Measurements from ENCODE around the gene IMPG1.

Gene IMPG1

DNA sequence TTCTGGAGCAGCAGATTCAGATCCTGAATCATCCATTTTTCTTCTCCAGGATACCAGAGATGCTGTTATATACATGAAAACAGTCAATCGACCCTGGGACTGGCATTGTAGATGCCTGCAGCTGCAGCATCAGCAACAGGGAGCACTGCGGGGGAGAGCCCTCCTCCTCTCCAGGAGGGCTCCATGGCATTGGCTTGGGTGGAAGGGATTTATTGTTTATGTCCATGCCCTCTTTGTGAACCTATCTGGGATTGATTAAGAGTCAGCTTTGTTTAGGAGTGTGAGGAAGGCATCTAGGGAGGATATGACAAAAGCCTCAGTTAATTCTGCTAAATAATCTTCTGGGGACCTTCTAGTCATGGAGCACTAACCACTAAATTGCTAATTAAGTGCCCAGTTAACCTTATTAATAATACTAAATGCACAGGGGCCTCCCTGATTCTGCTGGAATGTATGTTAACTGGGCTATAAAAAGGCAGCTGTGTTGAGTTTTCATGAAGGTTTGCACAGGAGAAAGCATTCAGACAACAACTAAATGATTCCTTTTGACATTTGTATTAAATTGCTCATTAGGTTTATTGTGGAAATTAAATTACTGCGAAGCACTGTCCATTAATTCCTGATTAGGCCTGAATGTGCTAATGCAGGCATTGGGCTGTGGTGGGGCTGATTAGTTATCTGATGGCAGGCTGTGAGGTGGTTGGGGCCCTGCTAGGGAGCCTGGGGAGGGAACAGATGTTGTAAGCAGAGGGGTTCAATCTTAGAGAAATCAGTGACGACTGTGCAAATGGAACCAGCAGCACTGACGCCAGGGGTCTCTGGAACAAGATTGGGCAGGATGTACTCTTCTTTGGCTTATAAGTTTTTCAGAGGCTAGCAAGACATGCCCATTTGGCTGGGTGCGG lies 57.6 kb downstream of the IMPG1 start:
- no peak overlapping the region for H3K4me3 ChIP-seq (ENCODE audit: insufficient read length, low read depth)
- no peak for TF ChIP-seq ZNF274 (IDR thresholded peaks at IDR 0.05; ENCODE audit: low read depth, low read length)
- no peak for TF ChIP-seq SUZ12 (IDR thresholded peaks at IDR 0.05; ENCODE audit: extremely low read depth, insufficient read depth, insufficient read length)
- no peak for TF ChIP-seq YY1 (IDR thresholded peaks at IDR 0.05; ENCODE audit: insufficient read depth, insufficient read length)
- no peaks in the 10 kb centered on the region for H3K9me3 ChIP-seq (ENCODE audit: insufficient read depth, low read length)
- H3K4me1 ChIP-seq (ENCODE audit: insufficient read depth, insufficient read length), result no peaks in the 10 kb centered on the region
- DNase-seq (ENCODE audit: low read depth, low spot score), result no peak
- H3K9ac ChIP-seq (ENCODE audit: insufficient read length, low read depth), result no peak overlapping the region
- H3K36me3 ChIP-seq (ENCODE audit: insufficient read depth, insufficient read length, low read length), result no peaks in the 10 kb centered on the region
- no peaks in the 10 kb centered on the region for H3K27me3 ChIP-seq (ENCODE audit: insufficient read depth, insufficient read length)

DNA sequence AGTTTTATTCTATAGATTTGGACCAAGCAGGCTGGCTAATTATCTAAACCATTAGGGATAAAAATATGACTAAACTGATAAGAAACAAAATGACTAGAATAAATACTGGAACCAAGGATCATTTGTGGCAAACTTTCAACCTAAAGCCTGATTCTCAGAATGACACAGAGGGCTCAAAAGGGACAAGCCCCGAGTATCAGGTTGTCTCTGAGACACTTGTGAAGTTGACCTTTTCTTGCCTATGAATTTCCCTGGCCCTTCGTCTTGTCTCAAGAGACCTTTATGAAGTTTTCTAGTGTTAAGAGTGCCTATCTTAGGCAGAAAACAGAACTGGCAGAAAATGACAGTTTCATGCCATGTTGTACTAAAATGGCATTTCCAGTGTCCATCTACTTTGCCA lies 68.3 kb downstream of the IMPG1 start:
- Histone ChIP-seq H3K9ac (ENCODE audit: insufficient read length, low read depth) (no peak overlapping the region), H3K36me3 (ENCODE audit: insufficient read depth, insufficient read length, low read length) (no peaks in the 10 kb centered on the region), H3K9me3 (ENCODE audit: insufficient read depth, low read length) (no peaks in the 10 kb centered on the region)

DNA sequence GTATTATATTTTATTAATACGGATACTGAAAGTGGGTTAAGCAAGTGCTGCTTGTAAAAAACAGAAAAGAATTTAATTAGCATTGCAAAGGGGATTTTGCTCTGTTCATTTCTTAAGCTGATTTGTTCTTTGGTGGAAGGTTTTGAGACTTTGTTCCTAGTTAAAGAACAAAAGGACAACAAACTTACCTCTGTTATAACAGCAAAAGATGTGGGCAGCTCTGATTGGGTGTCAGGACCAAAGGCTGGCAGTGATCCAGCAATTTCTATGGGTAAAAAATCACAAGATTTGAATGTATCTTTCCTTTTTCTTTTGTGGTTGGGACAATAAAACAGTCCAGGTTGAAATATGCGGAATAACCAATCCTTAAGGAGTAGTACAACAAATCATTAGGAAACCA lies 68.8 kb downstream of the IMPG1 start:
- no peak overlapping the region for H3K4me3 ChIP-seq (ENCODE audit: insufficient read length, low read depth)
- TF ChIP-seq YY1 (IDR thresholded peaks at IDR 0.05; ENCODE audit: insufficient read depth, insufficient read length), result no peak
- no peak for TF ChIP-seq ZNF274 (IDR thresholded peaks at IDR 0.05; ENCODE audit: low read depth, low read length)
- no peak for TF ChIP-seq SUZ12 (IDR thresholded peaks at IDR 0.05; ENCODE audit: extremely low read depth, insufficient read depth, insufficient read length)
- no peak for DNase-seq (ENCODE audit: low read depth, low spot score)
- H3K4me1 ChIP-seq (ENCODE audit: insufficient read depth, insufficient read length), result no peaks in the 10 kb centered on the region
- H3K9ac ChIP-seq (ENCODE audit: insufficient read length, low read depth), result no peak overlapping the region
- no peaks in the 10 kb centered on the region for H3K36me3 ChIP-seq (ENCODE audit: insufficient read depth, insufficient read length, low read length)
- no peaks in the 10 kb centered on the region for H3K27me3 ChIP-seq (ENCODE audit: insufficient read depth, insufficient read length)
- no peaks in the 10 kb centered on the region for H3K9me3 ChIP-seq (ENCODE audit: insufficient read depth, low read length)

More for the DNA sequence above, 68.3 kb downstream of the IMPG1 start:
- no peaks in the 10 kb centered on the region for H3K27me3 ChIP-seq (ENCODE audit: insufficient read depth, insufficient read length)
- no peaks in the 10 kb centered on the region for H3K4me1 ChIP-seq (ENCODE audit: insufficient read depth, insufficient read length)
- no peak for TF ChIP-seq YY1 (IDR thresholded peaks at IDR 0.05; ENCODE audit: insufficient read depth, insufficient read length)
- no peak for TF ChIP-seq ZNF274 (IDR thresholded peaks at IDR 0.05; ENCODE audit: low read depth, low read length)
- no peak for TF ChIP-seq SUZ12 (IDR thresholded peaks at IDR 0.05; ENCODE audit: extremely low read depth, insufficient read depth, insufficient read length)
- H3K4me3 ChIP-seq (ENCODE audit: insufficient read length, low read depth), result no peak overlapping the region
- DNase-seq (ENCODE audit: low read depth, low spot score), result no peak

DNA sequence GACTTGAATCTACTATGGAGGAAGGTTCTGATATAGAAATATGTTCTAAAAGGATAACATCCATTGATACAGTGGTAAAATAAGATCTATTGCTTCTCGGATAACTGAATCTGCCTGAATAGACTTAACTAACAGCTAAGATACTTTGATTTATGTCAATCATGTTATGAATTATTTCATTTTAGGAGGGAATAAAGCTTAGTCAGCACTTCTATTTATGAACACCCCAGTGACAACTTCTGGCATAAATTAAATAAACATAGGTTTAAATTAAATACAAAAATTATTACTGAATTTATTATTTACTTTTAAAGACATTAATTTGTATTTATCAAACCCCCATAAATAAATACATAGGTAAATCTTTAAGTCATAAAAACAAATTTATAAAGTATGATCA lies 69.3 kb downstream of the IMPG1 start:
- Histone ChIP-seq H3K9ac (ENCODE audit: insufficient read length, low read depth) (no peak overlapping the region), H3K9me3 (ENCODE audit: insufficient read depth, low read length) (no peaks in the 10 kb centered on the region), H3K4me3 (ENCODE audit: insufficient read length, low read depth) (no peak overlapping the region), H3K36me3 (ENCODE audit: insufficient read depth, insufficient read length, low read length) (no peaks in the 10 kb centered on the region), H3K4me1 (ENCODE audit: insufficient read depth, insufficient read length) (no peaks in the 10 kb centered on the region), H3K27me3 (ENCODE audit: insufficient read depth, insufficient read length) (no peaks in the 10 kb centered on the region)
- no peak for TF ChIP-seq ZNF274 (IDR thresholded peaks at IDR 0.05; ENCODE audit: low read depth, low read length)
- TF ChIP-seq YY1 (IDR thresholded peaks at IDR 0.05; ENCODE audit: insufficient read depth, insufficient read length), result no peak
- TF ChIP-seq SUZ12 (IDR thresholded peaks at IDR 0.05; ENCODE audit: extremely low read depth, insufficient read depth, insufficient read length), result no peak
- no peak for DNase-seq (ENCODE audit: low read depth, low spot score)

DNA sequence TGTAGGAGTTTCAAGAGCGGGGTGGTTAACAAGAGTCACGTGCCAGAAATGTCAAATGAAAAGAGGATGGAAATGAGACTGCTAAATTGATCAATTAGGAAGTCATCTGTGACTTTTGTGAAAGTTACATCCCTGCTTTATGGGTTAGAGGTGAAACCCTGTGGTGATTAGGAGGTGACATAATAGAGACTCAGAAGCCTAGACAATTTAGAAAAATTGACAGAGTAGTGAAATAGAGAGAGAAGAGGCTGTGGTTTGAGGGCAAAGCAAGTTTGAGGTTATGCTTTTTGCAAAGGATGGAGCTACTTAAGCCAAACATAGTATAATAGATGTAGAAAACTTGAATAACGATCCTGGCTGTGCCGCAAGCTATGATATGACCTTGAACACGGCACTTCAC lies 71.8 kb downstream of the IMPG1 start:
- H3K36me3 ChIP-seq (ENCODE audit: insufficient read depth, insufficient read length, low read length), result no peaks in the 10 kb centered on the region
- H3K9ac ChIP-seq (ENCODE audit: insufficient read length, low read depth), result no peak overlapping the region
- TF ChIP-seq YY1 (IDR thresholded peaks at IDR 0.05; ENCODE audit: insufficient read depth, insufficient read length) (no peak), ZNF274 (IDR thresholded peaks at IDR 0.05; ENCODE audit: low read depth, low read length) (no peak), SUZ12 (IDR thresholded peaks at IDR 0.05; ENCODE audit: extremely low read depth, insufficient read depth, insufficient read length) (no peak)
- H3K4me3 ChIP-seq (ENCODE audit: insufficient read length, low read depth), result no peak overlapping the region
- no peaks in the 10 kb centered on the region for H3K9me3 ChIP-seq (ENCODE audit: insufficient read depth, low read length)
- no peak for DNase-seq (ENCODE audit: low read depth, low spot score)
- no peaks in the 10 kb centered on the region for H3K27me3 ChIP-seq (ENCODE audit: insufficient read depth, insufficient read length)
- H3K4me1 ChIP-seq (ENCODE audit: insufficient read depth, insufficient read length), result no peaks in the 10 kb centered on the region

DNA sequence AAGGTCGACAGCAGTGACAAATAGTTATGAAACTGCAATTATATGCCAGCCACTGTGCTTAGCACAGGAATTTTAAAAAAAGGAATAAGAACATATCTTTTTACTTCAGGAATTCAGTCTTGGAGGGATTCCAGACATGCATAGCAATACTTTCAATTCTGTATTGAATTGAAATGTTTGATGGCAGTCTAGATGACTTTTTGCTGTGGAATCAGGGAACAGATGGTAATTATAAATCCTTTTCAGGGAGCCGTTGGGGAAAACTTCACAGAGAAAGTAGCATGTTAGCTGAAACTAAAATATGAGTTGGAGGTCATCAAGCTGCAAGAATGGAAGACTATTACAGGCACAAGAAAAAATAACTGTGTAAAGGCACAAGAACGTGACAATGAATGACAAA lies 74.8 kb downstream of the IMPG1 start:
- Histone ChIP-seq H3K27me3 (ENCODE audit: insufficient read depth, insufficient read length) (no peaks in the 10 kb centered on the region), H3K9me3 (ENCODE audit: insufficient read depth, low read length) (no peaks in the 10 kb centered on the region), H3K4me1 (ENCODE audit: insufficient read depth, insufficient read length) (no peaks in the 10 kb centered on the region), H3K4me3 (ENCODE audit: insufficient read length, low read depth) (no peak overlapping the region), H3K9ac (ENCODE audit: insufficient read length, low read depth) (no peak overlapping the region), H3K36me3 (ENCODE audit: insufficient read depth, insufficient read length, low read length) (no peaks in the 10 kb centered on the region)
- TF ChIP-seq YY1 (IDR thresholded peaks at IDR 0.05; ENCODE audit: insufficient read depth, insufficient read length) (no peak), ZNF274 (IDR thresholded peaks at IDR 0.05; ENCODE audit: low read depth, low read length) (no peak), SUZ12 (IDR thresholded peaks at IDR 0.05; ENCODE audit: extremely low read depth, insufficient read depth, insufficient read length) (no peak)
- no peak for DNase-seq (ENCODE audit: low read depth, low spot score)

DNA sequence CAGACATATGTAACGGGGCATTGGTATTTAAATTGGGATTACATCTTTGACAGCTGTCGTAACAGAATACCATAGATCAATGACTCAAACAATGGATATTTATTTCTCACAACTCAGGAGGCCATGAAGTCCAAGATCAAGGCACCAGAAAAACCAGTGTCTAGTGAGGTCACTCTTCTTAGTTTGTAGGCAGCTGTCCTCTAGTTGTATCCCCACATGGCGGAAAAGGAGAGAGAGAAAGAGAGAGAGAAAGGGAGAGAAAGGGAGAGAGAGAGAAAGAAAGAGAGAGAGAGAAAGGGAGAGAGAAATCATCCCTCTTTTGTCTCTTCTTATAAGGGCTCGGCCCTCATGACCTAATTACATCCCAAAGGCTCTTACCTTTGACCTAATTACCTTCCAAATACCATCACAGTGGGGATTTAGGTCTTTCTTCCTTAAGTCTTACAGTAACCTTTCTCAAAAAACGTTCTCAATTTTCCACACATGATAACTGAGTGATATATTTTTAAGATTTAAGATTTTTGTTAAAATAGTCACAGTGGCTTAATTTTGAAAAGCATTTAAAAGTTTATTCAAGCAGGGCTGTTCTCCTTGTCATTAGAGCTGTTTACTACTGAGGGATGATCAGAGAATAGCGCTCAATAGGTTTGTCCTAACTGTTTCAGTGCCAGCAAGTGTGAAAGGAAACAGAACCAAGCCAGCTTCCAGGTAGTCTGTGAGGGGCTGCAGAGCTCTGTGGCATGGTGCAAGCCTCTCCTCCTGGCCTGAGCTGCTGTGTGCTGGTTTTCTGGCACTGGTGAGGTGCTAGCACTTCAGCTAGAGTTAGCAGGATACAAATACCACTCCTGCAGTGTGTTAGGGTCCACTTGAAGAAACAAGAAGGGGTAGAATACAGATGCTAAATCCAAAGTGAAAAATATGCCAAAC lies 79.0 kb downstream of the IMPG1 start:
- Histone ChIP-seq H3K4me3 (ENCODE audit: insufficient read length, low read depth) (no peak overlapping the region), H3K36me3 (ENCODE audit: insufficient read depth, insufficient read length, low read length) (no peaks in the 10 kb centered on the region), H3K27me3 (ENCODE audit: insufficient read depth, insufficient read length) (no peaks in the 10 kb centered on the region), H3K9me3 (ENCODE audit: insufficient read depth, low read length) (no peaks in the 10 kb centered on the region), H3K9ac (ENCODE audit: insufficient read length, low read depth) (no peak overlapping the region), H3K4me1 (ENCODE audit: insufficient read depth, insufficient read length) (no peaks in the 10 kb centered on the region)
- no peak for TF ChIP-seq ZNF274 (IDR thresholded peaks at IDR 0.05; ENCODE audit: low read depth, low read length)
- no peak for TF ChIP-seq YY1 (IDR thresholded peaks at IDR 0.05; ENCODE audit: insufficient read depth, insufficient read length)
- TF ChIP-seq SUZ12 (IDR thresholded peaks at IDR 0.05; ENCODE audit: extremely low read depth, insufficient read depth, insufficient read length), result no peak
- DNase-seq (ENCODE audit: low read depth, low spot score), result no peak
